HCT116 (cell line): ENCODE results near the gene PKN1. TPM values are rescaled to one million over a fixed set of nuclear protein-coding genes. Genes with fewer than 3 reads are reported as not detected.

Experiments used
- ATAC-seq: fragments of 200-7000 bp; cut with Tn5 transposase; 2 replicates; pipeline ENCODE4 v1.9.1; 2020; ENCODE audit warnings: mild to moderate bottlenecking, moderate library complexity
- BruUV-seq: library from RNA; stranded (reverse); fragments of 400-500 nt; replicated peaks from 2 replicates; lab custom pipeline; 2021; lab: Mats Ljungman, UMichigan
- CTCF ChIA-PET: fragments of 300-600 bp; sonication (Branson Sonifier 250); formaldehyde crosslinking; loops from one replicate; lab custom pipeline; 2021; ENCODE audit warnings: antibody characterized with exemption; lab: Charles Lee
- POLR2A ChIA-PET: fragments of 300-600, 350-600 bp; sonication (Branson Sonifier 250); formaldehyde crosslinking; loops from one replicate; lab custom pipeline; 2021; ENCODE audit warnings: antibody characterized with exemption; lab: Charles Lee
- RAD21 ChIA-PET, 2 experiments: fragments of 300-600 bp; sonication (Branson Sonifier 250); formaldehyde crosslinking; loops; one replicate each; lab custom pipeline; 2023; ENCODE audit warnings: low total read pairs in 2 of 2; ENCODE audit not compliant: uncharacterized antibody in 2 of 2, unreplicated experiment in 2 of 2, low non-redundant PET in 1 of 2; lab: Charles Lee
- DNase-seq: peaks from one replicate; pipeline ENCODE4 v3.0.0-alpha.2; 2010; ENCODE audit warnings: low read depth, low spot score
- H2AFZ ChIP-seq: fragments of 200-600 bp; shearing (Covaris generic), sonication (generic); 2 replicates; pipeline ENCODE4 v1.6.1; 2017; ENCODE audit warnings: low read depth, mixed run types, mixed read lengths, antibody characterized with exemption, low read length; ENCODE audit not compliant: poor library complexity, severe bottlenecking
- H3K27ac ChIP-seq: 2 replicates; pipeline ENCODE4 v1.5.1; 2012; ENCODE audit warnings: low read depth, low read length
- H3K27me3 ChIP-seq: fragments of 200-600 bp; sonication (generic); 2 replicates; pipeline ENCODE4 v1.6.1; 2016; ENCODE audit warnings: mixed run types, low read length, mixed read lengths; ENCODE audit not compliant: insufficient read depth
- H3K36me3 ChIP-seq, 2 experiments: fragments of 200-500 bp in 1 of 2; fragments of 200-600 bp in 1 of 2; sonication (Bioruptor generic) in 1 of 2; sonication (generic) in 1 of 2; 2 replicates each; pipeline versions ENCODE4 v1.5.1 to v1.6.1; 2014 to 2016; ENCODE audit warnings: low read length in 2 of 2, inconsistent platforms in 1 of 2, mixed read lengths in 1 of 2, mixed run types in 1 of 2; ENCODE audit not compliant: insufficient read depth in 2 of 2, control insufficient read depth in 1 of 2
- H3K4me1 ChIP-seq, 2 experiments: fragments of 200-600 bp in 1 of 2; sonication (generic) in 1 of 2; 2 replicates each; pipeline versions ENCODE4 v1.5.1 to v1.6.1; 2012 to 2017; ENCODE audit warnings: low read length in 2 of 2, inconsistent platforms in 1 of 2, mild to moderate bottlenecking in 1 of 2, mixed read lengths in 1 of 2, mixed run types in 1 of 2, moderate library complexity in 1 of 2; ENCODE audit not compliant: insufficient read depth in 2 of 2, control insufficient read depth in 1 of 2
- H3K4me2 ChIP-seq: fragments of 200-600 bp; sonication (generic); 2 replicates; pipeline ENCODE4 v1.6.1; 2017; ENCODE audit warnings: mixed run types, low read length, mixed read lengths
- H3K4me3 ChIP-seq, 2 experiments: fragments of 200-600 bp in 1 of 2; sonication (generic) in 1 of 2; replicated peaks in 1 of 2; 2 replicates each; pipeline ENCODE4 v1.5.1; 2011 to 2016; ENCODE audit warnings: low read length in 2 of 2, control low read depth in 1 of 2, low read depth in 1 of 2, mild to moderate bottlenecking in 1 of 2, mixed read lengths in 1 of 2, mixed run types in 1 of 2
- H3K79me2 ChIP-seq: fragments of 200-600 bp; sonication (generic); 2 replicates; pipeline ENCODE4 v1.6.1; 2017; ENCODE audit warnings: mild to moderate bottlenecking, mixed run types, low read length, moderate library complexity, mixed read lengths; ENCODE audit not compliant: insufficient read depth
- H3K9ac ChIP-seq: fragments of 200-600 bp; sonication (generic); 2 replicates; pipeline ENCODE4 v1.6.1; 2016; ENCODE audit warnings: low read length, mixed read lengths
- H3K9me2 ChIP-seq: fragments of 200-600 bp; sonication (generic), shearing (Covaris generic); 2 replicates; pipeline ENCODE4 v1.6.1; 2017; ENCODE audit warnings: mixed run types, mild to moderate bottlenecking, moderate library complexity; ENCODE audit not compliant: insufficient read depth
- H3K9me3 ChIP-seq, 2 experiments: fragments of 200-500 bp in 1 of 2; fragments of 200-600 bp in 1 of 2; sonication (Bioruptor generic) in 1 of 2; sonication (generic) in 1 of 2; 2 replicates each; pipeline ENCODE4 v1.6.1; 2014 to 2017; ENCODE audit warnings: low read length in 2 of 2, mixed read lengths in 2 of 2, inconsistent platforms in 1 of 2, low read depth in 1 of 2, mild to moderate bottlenecking in 1 of 2, mixed run types in 1 of 2, moderate library complexity in 1 of 2; ENCODE audit not compliant: control insufficient read depth in 1 of 2, insufficient read depth in 1 of 2
- H4K20me1 ChIP-seq: fragments of 200-600 bp; sonication (generic), shearing (Covaris generic); 2 replicates; pipeline ENCODE4 v1.6.1; 2017; ENCODE audit warnings: mixed run types, mild to moderate bottlenecking, moderate library complexity; ENCODE audit not compliant: insufficient read depth
- ELF1 ChIP-seq: IDR thresholded peaks from 2 replicates; pipeline ENCODE4 v1.6.1; 2012; ENCODE audit warnings: low read depth, borderline replicate concordance
- FOSL1 ChIP-seq: IDR thresholded peaks from 2 replicates; pipeline ENCODE4 v1.6.1; 2012; ENCODE audit warnings: low read depth
- JUND ChIP-seq: IDR thresholded peaks from 2 replicates; pipeline ENCODE4 v1.6.1; 2012
- SP1 ChIP-seq: IDR thresholded peaks from 2 replicates; pipeline ENCODE4 v1.6.1; 2012; ENCODE audit warnings: low read depth
- YY1 ChIP-seq: IDR thresholded peaks from 2 replicates; pipeline ENCODE4 v1.6.1; 2011; ENCODE audit warnings: low read length, low read depth, moderate library complexity, mild to moderate bottlenecking; ENCODE audit not compliant: insufficient replicate concordance; ENCODE audit errors: extremely low read depth
- ZNF274 ChIP-seq: fragments of 200-500 bp; sonication (Bioruptor generic); IDR thresholded peaks from 2 replicates; pipeline ENCODE4 v1.6.1; 2014; ENCODE audit warnings: mild to moderate bottlenecking, low read depth, low read length, inconsistent platforms
- intact Hi-C: fragments of 100-400 bp; cut with micrococcal nuclease; formaldehyde crosslinking; loops from 2 replicates; pipeline ENCODE4 v1.10.0; 2022
- total RNA-seq: library from RNA; stranded (reverse); gene quantifications from one replicate; pipeline ENCODE4 v1.2.1, GENCODE V29; 2021; ENCODE audit not compliant: unreplicated experiment
- TF ChIP-seq, protein P1 (sequence below), 3 experiments: fragments of 200-600 bp in 1 of 3; sonication (generic) in 1 of 3; IDR thresholded peaks in 2 of 3; conservative IDR thresholded peaks in 1 of 3; 2 replicates each; pipeline ENCODE4 v1.5.1; 2012 to 2017; ENCODE audit warnings: low read depth in 2 of 3, low read length in 2 of 3, antibody characterized with exemption in 1 of 3, borderline replicate concordance in 1 of 3, control low read depth in 1 of 3, mild to moderate bottlenecking in 1 of 3, mixed read lengths in 1 of 3, mixed run types in 1 of 3, moderate library complexity in 1 of 3; ENCODE audit not compliant: insufficient read depth in 1 of 3
- TF ChIP-seq, protein P2 (sequence below): IDR thresholded peaks from 2 replicates; pipeline ENCODE4 v1.6.1; 2012

Gene PKN1
- total RNA-seq, 1 experiment from 2014 or later, result 248 TPM

- Histone ChIP-seq H3K79me2 (peaks cover 56% of the 10 kb centered on the region), H2AFZ (no peak overlapping the region), H3K27ac (peak overlapping the region; percentile 97), H3K4me1 (peaks cover 45 to 58% of the 10 kb centered on the region in 2 experiments), H3K36me3 (peaks cover 0 to 3% of the 10 kb centered on the region in 2 experiments; a peak in 1 of 4 replicates), H3K9me2 (no peaks in the 10 kb centered on the region), H3K9ac (peak overlapping the region; percentile 83), H3K9me3 (no peaks in the 10 kb centered on the region), H3K4me3 (peak overlapping the region; percentile 77 to 96), H4K20me1 (no peaks in the 10 kb centered on the region), H3K4me2 (peak overlapping the region; percentile 92), H3K27me3 (no peaks in the 10 kb centered on the region)
- DNase-seq, result no peak
- no peak for ATAC-seq
- ChIA-PET POLR2A (interaction anchor here (0.7 to 4.3 kb wide), 2 partner anchors 20 kb away, joined by 3 to 33 read pairs; no protein-coding TSS in a partner anchor), RAD21 (interaction anchor here in 1 of 2 experiments (1.8 kb wide), 1 partner anchor 22 kb away, joined by 3 read pairs; no protein-coding TSS in a partner anchor), CTCF (no interaction called here)
- intact Hi-C loops, result no loop called here
- TF ChIP-seq SP1, result peak; percentile 55
- TF ChIP-seq FOSL1, result peak; percentile 98
- TF ChIP-seq, protein P1, sequence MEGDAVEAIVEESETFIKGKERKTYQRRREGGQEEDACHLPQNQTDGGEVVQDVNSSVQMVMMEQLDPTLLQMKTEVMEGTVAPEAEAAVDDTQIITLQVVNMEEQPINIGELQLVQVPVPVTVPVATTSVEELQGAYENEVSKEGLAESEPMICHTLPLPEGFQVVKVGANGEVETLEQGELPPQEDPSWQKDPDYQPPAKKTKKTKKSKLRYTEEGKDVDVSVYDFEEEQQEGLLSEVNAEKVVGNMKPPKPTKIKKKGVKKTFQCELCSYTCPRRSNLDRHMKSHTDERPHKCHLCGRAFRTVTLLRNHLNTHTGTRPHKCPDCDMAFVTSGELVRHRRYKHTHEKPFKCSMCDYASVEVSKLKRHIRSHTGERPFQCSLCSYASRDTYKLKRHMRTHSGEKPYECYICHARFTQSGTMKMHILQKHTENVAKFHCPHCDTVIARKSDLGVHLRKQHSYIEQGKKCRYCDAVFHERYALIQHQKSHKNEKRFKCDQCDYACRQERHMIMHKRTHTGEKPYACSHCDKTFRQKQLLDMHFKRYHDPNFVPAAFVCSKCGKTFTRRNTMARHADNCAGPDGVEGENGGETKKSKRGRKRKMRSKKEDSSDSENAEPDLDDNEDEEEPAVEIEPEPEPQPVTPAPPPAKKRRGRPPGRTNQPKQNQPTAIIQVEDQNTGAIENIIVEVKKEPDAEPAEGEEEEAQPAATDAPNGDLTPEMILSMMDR (IDR thresholded peaks at IDR 0.05 in 2 of 3, conservative IDR thresholded peaks at IDR 0.05 in 1 of 3; ENCODE audit: borderline replicate concordance in 1 of 3, insufficient read depth in 1 of 3, low read depth in 2 of 3, low read length in 2 of 3), result no peak
- TF ChIP-seq ELF1, result no peak
- TF ChIP-seq, protein P2, sequence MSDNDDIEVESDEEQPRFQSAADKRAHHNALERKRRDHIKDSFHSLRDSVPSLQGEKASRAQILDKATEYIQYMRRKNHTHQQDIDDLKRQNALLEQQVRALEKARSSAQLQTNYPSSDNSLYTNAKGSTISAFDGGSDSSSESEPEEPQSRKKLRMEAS, result no peak
- peak; percentile 97 for TF ChIP-seq JUND
- TF ChIP-seq YY1, result no peak
- no peak for TF ChIP-seq ZNF274
- no TSS peak for BruUV-seq
Measured at GRCh38 chr19:14383661-14384555, 49.2 kb upstream of the PKN1 start.
